ENCODE data around the gene DAD1.

Gene DAD1

DNA sequence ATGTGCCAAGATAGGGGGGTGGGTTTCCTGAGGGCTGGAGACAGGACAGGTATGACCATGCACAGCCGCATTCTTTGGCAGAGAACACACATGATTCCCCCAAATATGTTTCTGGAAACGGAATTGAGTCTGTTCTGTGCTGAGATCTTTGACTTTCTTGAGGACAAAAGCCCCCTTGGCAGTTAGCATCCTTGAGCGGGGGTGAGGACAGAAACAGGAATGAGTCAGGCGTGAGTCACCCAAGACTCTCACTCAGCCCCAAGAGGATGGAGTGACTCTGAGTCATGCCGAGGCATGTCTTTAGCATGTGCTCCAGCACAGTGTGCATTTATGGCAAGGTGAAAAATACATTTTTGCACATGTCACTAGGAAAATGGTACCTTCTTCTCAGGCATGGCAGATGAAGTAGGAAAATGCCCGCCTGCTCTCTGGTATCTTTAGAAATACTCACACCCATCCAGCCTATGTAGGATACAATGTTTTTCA, 52.1 kb downstream of the DAD1 start:
- DNase-seq (ENCODE audit: low spot score) = no peak

DNA sequence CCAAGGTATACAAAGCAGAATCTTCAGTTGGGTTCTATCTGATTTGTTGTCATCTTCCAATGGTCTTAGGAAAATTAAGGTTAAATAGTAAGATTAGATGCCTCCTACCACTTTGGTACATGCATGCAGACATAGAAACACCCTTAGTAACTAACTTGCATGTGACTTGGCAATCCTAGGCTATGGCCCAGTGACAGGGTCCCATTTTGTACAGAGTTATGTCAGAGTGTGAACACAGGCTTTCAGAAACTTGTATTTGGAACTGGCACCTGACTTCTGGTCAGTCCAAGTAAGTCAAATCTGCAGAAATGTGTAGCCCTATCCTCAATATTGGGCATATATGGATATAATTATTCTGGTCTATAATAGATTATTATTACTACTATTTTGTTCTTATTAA, 53.1 kb downstream of the DAD1 start:
- DNase-seq (ENCODE audit: low spot score) = no peak

DNA sequence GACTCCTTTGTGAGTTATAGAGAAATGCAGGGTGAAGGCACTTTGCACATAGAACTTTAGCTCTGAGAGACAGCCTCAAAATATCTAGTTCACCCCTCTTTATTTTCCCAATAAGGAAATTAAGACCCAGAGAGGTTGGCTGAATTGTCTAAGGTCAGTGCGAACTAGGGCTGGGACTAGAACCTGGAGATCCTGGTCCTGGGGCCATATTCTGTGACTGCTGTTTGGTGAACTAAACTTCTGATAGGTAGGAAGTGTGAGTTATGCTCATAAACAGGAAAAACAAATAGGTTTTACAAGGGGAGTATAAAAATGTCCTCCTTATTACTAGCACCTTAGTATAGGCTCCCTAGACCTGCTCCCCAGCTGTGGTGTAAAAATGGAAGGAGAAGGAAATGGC, 53.9 kb downstream of the DAD1 start:
- no peak for DNase-seq (ENCODE audit: low spot score)

DNA sequence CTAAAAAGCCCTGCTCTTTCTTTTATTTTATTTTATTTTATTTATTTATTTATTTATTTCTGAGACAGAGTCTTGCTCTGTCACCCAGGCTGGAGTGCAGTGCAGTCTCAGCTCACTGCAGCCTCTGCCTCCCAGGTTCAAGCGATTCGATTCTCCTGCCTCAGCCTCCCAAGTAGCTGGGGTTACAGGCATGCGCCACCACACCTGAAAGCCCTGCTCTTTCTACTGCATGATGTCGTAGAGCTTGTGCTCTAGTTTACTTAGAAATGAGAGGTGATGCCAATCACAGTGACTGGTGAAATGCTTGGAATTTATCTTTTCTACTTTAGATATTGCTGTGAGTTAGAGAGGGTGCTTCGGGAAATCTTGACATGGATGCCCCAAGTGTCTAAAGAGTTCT, 54.5 kb downstream of the DAD1 start:
- no peak for DNase-seq (ENCODE audit: low spot score)

DNA sequence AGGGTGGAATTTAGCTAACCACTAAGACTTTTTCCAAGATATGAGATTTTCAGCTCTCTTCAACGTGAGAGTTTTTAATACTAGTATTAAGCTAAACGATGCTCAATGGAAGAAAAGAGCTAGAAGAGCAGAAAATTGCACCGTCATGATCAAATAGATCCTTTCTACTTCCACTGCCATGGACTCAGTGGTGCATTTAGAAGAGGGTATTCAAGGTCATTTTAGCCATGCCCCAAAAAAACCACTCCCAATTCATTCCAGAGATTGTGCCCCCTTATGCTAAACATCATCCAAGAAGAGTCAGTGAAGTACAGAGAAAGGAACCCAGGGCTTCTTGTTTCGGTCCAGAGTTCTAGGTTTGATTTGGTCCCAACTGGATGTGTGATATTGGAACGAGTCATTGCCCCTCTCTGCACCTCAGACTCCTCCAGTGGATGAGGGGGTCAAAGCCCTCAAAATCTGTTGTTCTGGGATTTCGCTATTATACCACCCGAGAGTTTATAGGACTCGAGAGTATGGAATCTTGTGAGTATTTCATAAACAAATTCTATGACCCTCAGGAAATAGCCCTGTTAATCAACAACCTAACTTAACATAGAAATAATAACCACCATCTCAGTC, 55.2 kb downstream of the DAD1 start:
- DNase-seq (ENCODE audit: low spot score) = no peak

DNA sequence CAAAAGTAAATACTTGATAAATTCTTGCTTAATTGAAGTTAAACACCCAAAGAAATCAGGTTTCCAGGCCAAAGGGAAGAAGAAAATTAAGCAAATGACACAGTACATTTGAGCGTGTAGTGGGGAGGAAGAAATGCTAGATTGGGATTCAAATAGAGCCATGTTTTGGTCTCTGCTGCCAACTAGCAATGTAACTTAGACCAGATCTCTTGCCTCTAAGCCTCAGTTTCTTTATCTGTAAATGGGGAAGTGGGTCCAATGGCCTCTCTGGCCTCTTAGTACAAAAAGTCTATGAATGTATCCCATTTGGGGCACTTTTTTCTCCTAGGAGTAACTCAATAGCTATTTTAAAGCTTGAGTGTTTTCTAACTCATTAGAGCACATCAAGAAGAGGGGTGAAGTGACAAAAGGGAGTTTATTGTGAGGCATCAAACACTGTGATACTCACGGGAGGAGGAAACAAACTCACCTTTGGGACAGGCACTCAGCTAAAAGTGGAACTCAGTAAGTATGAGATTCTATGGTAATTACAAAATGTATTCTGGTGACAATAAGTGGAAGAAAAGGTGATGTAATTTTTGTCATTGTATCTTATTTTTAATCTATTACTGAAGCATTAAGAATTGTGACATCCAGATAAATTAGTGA, 55.8 kb downstream of the DAD1 start:
- DNase-seq (ENCODE audit: low spot score) = no peak

DNA sequence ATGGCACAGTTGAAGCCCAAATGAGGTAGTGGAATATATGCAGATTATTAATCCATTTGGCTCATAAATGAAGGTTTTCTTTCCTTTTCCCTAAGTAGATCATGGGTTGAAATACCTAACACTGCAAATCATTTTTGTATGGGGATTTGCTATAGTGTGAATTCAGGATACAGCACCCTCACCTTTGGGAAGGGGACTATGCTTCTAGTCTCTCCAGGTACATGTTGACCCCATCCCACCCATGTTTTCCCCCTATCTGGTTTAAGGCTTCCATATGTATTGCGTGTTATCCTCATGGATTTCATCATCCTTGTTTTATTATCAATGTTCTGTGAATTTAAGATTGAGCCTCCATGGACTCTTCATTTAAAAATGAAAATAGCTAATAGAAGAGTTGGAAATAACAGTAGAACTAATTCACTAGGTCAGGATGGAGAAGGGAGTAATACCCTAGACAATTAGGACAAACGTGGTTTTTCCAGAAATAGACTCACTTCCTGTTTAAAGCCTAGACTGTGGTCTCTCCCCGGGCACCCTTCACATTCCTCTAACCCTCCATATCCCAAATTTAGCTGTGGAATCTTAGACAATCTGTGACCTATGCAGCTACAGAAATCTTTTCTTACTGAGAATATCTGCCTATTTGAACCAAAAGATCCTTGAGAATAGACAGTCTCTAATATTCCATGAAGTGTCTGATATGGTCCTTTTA, 56.5 kb downstream of the DAD1 start:
- no peak for DNase-seq (ENCODE audit: low spot score)

DNA sequence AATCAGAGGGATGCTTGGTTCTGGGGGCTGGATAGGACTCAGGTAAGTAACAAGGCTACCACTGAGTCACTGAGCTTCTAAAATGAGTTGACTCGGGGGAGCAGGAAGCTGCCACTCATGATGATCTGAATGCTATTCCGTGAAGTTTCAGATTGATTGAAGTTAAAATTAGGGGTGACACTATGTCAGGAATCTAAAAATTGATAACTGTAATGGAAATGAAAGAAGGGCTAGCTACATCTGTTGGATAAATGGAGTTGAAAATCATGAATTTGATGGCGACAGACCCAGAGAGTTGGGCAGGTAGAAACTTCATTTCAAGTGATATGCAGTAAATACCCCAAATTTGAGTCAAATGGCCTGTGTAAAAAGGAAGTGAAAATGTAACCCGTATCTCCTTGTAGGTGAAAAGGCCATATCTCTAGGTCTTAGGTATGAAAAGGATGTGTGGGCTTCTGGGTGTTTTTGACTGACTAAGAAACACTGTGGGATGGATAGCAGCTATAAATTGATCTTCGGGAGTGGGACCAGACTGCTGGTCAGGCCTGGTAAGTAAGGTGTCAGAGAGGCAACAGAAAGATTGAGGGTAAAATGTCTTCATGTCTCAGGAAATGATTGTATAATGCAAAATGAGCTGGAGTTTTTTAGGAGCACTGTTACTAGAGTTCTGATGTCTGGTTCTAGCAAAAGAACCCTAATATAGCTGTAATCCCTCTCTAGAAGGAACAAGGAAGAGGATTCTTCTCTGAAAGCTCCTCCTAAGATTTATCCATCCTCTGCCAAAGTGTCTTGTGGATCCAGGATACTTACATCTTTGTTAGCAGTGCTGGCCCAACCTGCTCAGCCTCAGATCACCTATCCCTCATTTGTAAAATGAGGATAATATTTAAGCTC, 57.3 kb downstream of the DAD1 start:
- no peak for DNase-seq (ENCODE audit: low spot score)

DNA sequence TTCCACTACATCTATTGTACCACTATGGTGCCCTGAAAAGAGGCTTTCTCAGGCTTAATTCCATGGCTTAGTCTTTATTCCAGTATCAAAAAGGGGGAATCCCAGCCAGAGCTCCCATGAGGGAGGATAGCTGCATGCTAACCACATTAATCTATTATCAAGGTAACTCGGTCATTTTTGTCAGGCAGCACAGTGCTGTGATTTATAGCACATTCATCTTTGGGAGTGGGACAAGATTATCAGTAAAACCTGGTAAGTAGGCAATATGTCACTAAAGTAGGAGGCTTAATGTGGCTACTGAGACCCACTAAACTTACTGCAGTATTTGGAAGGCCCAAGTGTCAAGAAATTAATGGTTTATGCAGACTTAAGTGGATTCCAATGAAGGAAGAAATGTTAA, 58.9 kb downstream of the DAD1 start:
- DNase-seq (ENCODE audit: low spot score) = no peak

DNA sequence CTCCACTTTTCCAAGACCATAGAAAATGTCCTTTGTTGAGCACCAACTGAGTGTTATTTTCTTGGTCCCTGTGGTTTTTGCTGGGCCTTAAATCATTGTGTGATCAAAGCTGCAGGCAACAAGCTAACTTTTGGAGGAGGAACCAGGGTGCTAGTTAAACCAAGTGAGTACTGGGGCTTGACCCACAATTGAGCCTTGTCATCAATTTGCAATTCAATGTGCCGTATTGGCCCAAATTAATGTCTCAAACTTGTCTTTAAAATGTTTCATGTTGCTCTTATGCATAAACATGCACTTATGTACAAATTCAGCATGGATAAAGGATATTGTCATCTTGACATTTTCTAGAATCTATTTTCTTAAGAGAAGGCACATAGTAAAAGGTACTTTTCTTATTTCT, 62.3 kb downstream of the DAD1 start:
- no peak for DNase-seq (ENCODE audit: low spot score)

DNA sequence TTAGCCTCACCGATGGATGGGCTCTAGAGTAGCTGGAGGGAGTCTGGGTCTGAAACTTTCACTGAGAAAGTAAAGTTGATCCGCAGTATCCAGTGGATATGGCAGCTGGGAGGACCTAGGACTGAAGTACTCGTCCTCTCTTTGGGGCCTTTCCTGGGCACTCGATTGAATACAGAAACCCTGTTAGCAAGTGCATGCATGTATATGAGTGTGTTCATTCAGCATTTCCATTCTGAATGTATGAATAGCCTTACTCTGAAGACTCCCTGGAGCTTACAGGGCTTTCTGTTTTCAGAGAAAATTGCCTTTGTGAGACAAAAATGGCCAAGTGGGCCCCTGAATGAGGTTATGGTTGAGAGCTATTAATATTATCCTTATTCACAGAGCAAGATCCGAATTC, 62.8 kb downstream of the DAD1 start:
- DNase-seq (ENCODE audit: low spot score) = no peak

DNA sequence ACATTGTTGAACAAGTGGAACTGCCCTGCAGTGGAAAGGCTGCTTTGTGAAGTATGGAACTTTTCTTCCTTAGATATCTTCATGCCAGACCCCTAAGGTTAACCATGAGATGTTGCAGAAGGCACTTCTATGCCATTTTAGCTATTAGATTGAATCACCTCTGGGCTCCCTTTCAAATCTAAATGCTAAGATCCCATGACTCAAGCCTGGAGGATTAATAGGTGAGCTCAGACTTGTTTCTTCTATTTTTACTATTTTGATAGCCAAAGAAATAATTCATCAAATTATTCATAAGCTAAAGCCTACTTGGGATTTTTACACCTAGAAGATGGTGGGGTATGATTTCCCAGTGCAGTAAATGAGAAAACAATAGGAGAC, 64.3 kb downstream of the DAD1 start:
- DNase-seq (ENCODE audit: low spot score) = no peak

DNA sequence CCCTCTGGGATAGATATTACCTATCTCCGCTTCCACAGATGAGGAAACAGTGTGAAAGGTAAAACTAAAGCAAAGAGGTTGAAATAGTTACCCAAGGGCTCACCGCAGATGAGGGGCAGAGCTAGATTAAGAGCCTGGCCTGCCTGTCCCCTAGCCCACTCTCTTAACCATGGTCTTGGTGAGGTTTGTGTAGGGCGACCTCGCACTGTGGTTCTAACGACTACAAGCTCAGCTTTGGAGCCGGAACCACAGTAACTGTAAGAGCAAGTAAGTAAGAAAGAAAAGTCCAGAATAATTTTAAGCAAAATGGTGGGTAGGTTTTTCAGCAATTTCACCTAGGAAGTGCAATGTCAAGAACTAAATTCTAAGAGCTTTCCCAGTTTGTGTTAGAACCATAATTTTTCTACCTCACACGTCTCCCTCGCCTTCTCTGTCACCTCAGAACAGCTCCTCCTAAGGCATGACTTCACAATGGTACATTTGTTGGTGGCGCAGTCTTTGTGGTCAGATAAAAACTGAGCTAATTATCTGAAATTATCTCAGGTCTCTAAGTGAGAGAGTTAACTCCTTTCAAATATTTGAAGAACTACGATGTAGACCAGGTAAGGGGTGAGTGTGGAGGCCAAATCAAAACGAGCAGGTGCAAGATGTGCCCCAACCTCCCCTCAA, 64.8 kb downstream of the DAD1 start:
- DNase-seq (ENCODE audit: low spot score) = no peak

DNA sequence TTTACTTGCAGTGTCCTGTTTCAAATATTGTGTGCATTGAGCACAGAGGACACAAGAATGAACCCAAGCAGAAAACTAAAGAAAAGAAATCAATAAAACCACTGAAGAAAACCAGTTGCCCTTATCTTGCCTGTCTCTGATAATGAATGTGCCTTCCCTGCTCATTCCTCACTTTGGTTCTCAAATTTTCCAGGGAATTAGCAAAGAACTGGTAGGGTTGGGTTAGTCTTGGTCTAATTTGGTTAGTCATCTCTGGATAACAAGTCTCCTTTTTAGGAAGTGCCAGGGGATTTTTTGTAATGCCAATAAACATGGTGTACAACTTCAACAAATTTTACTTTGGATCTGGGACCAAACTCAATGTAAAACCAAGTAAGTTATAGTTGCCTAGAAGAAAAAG, 65.7 kb downstream of the DAD1 start:
- DNase-seq (ENCODE audit: low spot score) = no peak

DNA sequence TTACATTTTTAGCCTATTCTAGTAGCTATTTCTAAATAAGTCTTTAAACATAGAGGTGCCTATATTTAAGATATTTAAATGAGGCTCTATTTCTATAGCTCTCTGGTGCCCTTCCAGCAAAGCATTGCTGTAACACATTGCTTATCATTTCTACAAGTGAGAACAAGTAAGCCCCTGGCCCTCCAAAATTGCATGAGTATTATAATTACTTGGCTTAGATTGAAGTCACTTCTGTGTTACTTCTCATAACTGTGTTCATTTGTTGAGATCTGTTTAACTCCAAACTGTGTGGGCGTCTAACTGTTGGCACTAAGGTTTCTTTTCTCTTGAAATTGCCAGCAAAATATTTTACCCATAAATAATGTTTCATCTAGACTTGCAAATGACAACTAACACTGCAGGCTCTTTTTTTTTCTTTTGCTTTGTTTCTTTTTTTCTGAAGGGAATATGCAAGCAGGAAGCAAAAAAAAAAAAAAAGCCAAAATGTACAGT, 66.5 kb downstream of the DAD1 start:
- DNase-seq (ENCODE audit: low spot score) = no peak

DNA sequence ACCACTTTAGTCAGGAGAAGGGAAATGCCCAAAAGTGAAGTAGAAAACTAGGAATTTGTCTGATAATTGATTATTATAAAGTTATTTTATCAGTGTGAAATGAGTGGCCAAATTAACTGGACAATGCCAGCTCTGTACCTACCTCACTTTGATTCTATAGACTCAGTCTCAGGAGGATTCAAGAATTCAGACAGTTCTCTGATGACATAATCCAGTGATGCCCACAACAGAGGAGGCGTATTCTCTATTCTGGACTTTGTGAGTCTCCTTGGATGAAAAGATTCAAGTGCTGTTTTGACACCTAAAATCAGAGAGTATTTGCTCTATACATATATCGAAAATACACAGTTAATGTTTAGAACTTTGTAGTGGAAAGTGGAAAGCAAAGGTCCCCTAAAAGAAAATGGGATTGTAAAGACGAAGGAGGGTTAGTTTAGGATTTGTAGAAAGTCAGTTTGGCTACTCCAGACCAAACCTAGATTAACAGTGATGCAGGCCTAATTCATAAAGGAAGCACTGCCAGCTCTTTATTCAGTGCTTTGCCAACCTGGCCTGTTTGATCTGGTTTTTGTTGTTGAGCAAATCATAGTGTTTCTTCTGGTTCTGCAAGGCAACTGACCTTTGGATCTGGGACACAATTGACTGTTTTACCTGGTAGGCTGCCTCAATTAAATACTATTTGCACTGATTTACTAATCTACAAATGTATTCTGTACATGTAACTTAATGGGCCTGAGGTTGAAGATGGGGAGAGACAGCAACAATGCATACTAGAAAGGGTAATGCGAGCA, 67.4 kb downstream of the DAD1 start:
- DNase-seq (ENCODE audit: low spot score) = no peak

DNA sequence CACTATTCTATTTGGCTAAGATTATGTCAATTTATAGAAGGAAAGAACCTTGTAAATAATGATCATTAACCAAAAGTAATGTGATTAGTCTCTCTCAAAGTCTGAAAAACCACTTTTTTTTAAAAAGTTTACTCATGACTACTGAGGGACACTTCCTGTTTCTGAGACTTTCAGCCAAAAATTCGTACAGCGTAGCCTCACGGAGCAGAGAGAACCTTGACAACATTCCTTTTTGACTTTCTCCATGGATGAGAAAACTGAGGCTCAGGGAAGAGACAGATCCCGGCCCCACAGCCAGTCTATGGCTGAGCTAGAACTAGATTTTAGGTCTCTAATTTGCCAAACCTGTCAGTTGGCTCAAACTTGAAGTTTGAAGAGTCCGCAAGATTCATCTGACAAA, 68.2 kb downstream of the DAD1 start:
- no peak for DNase-seq (ENCODE audit: low spot score)

DNA sequence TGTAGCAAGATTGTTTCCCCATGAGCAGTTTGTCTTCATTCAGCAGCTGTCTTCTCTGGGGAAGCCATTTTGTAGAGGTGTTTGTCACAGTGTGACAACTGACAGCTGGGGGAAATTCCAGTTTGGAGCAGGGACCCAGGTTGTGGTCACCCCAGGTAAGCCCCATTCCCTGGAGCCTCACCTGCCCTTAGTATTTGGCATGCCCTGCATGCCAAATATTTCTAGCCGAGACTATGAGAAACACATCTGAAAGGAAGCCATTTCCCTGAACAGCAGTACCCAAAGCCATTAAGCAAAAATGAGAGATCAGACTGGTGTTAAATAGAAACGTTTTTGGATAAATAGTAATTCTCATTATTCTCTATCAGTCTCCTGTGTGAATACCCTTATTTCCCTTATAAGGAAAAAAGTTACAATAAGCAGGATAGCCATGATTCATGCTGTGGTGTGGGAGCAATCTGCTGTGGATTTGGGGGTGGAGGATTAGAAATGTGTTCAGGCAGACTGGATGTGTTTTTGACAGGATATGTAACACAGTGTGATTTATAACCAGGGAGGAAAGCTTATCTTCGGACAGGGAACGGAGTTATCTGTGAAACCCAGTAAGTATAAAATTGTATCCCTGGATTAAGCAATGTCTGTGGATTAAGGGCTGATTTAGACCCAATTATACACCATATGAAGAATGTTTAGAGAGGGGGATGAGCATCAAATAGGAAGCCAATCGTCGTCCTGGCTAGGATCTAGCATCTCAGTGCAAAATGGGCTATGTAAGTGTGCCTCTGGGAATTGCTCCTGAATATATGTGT, 68.9 kb downstream of the DAD1 start:
- no peak for DNase-seq (ENCODE audit: low spot score)

DNA sequence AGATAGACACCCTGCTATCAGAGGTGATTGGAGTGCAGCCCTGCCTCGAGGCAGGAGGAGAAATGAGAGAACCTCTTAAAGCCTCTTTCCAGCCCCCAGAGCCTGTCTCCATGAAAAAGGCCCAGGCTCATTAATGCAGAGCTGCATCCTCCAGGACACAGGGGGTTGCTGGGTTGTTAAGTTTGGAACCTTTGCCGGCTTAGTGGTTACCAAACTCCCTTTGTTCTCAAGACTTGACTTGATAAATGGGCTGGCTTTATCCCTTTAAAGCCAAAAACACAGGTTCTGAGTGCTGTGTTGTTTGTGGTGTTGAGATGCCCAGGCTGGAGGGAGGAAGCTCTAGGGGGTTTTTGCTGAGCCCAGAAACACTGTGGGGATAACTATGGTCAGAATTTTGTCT, 71.0 kb downstream of the DAD1 start:
- no peak for DNase-seq (ENCODE audit: low spot score)

DNA sequence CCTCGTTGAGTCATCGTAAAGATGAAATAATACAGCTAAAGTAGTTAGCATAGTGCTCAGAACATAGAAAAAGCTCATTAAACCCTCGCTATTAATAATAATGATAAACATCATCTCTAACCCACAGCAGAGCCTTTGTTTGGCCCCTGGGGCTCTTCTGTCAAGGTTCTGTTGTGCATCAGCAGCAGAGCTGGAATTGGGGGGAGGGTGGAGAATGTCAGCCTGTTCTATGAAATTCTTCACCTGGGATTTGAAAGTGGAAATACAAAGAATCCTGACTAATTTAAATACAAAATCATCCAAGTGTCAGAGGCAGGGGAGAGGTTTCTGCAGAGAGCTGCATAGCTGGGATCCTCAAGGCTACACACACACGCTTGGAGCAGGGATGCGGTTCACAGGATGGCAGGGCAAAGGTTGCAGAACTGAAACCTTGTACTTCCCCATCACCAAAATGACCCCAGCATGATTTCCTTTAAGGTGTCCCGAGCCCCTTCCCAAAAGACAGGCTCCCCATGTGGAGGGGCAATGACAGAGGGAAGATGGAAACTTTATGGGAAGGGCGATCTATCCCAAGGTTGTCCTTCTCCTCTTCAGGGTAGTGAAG, 71.8 kb downstream of the DAD1 start:
- DNase-seq (ENCODE audit: low spot score) = no peak
